Ovary (tissue), 9 donors: ENCODE data around the gene SHBG. TPM values are rescaled to one million over a fixed set of nuclear protein-coding genes. Genes with fewer than 3 reads are reported as not detected.

ENCODE experiments used
- DNase-seq, 5 donors: peaks; one replicate each; pipeline ENCODE4 v3.0.0-alpha.2; 2019 to 2020
- H3K27ac ChIP-seq, 2 donors: fragments of 200-600 bp; one replicate each; pipeline versions ENCODE4 v1.5.1 to v1.8.0; 2019 to 2022
- H3K27me3 ChIP-seq: fragments of 200-600 bp; one replicate; pipeline ENCODE4 v1.8.0; 2022
- H3K36me3 ChIP-seq: fragments of 200-600 bp; sonication (generic); one replicate; pipeline ENCODE4 v1.5.1; 2019
- H3K4me1 ChIP-seq: one replicate; pipeline ENCODE4 v1.8.1; 2013; ENCODE audit warnings: mild to moderate bottlenecking, moderate library complexity; ENCODE audit not compliant: insufficient read depth
- H3K4me3 ChIP-seq: fragments of 200-600 bp; sonication (generic); one replicate; pipeline ENCODE4 v1.5.1; 2017
- H3K9me3 ChIP-seq, 2 donors: fragments of 200-600 bp in 1 of 2; sonication (generic) in 1 of 2; one replicate each; pipeline versions ENCODE4 v1.5.1 to v1.8.1; 2013 to 2019; ENCODE audit warnings: mild to moderate bottlenecking in 1 of 2, moderate library complexity in 1 of 2
- CTCF ChIP-seq, 3 donors: fragments of 450-650 bp in 2 of 3; fragments of 200-600 bp in 1 of 3; IDR thresholded peaks; one replicate each; pipeline versions ENCODE4 v1.5.1 to v1.8.0; 2016 to 2022; ENCODE audit warnings: antibody characterized with exemption in 3 of 3, mild to moderate bottlenecking in 1 of 3
- EP300 ChIP-seq: sonication (generic); formaldehyde crosslinking; IDR thresholded peaks from one replicate; pipeline ENCODE4 v1.6.1; 2017; ENCODE audit warnings: antibody characterized with exemption
- POLR2A ChIP-seq: fragments of 450-650 bp; IDR thresholded peaks from one replicate; pipeline ENCODE4 v1.6.1; 2017; ENCODE audit warnings: antibody characterized with exemption, mild to moderate bottlenecking, moderate library complexity
- WGBS, 3 donors: extraction: QIAGEN DNeasy Blood & Tissue Kit in 1 of 3; methylation state at CpG; one replicate each; pipeline versions ENCODE4 v1.1.5 to v1.1.7; 2013 to 2017; 5-methylcytosine and 5-hydroxymethylcytosine counted together
- intact Hi-C, 4 donors: fragments of 100-400 bp; cut with DNase I; formaldehyde crosslinking; loops; one replicate each; pipeline versions ENCODE4 v1.11.0 to v1.15.1; 2022 to 2023
- polyA plus RNA-seq, 2 donors: library from polyadenylated mRNA; stranded (reverse); fragments of 200-250 nt in 1 of 2; fragments of 350-450 nt in 1 of 2; fragmentation: Illumina TruSeq in 1 of 2; extraction: RNeasy Lipid Tissue Mini Kit (QIAGEN cat#74804) in 1 of 2; gene quantifications; one replicate each; pipeline ENCODE4 v1.2.3, GENCODE V29; 2013 to 2014
- total RNA-seq, 7 donors: library from RNA; depleted of rRNA in 2 of 7; stranded (reverse); fragments of >200 nt in 2 of 7; fragmentation: NEBNext Ultra II Directional in 3 of 7; extraction: Animal tissue kit (Norgen Biotek cat#: 25700) in 3 of 7; gene quantifications; one replicate each; pipeline versions ENCODE4 v1.1.0 to v1.2.4, GENCODE V29; 2016 to 2023
- donor health status: DM: no; HTN: no; CAD: no; lungs with moderate emphysema.
- donor health status: DM: no; HTN: no; CAD: no.
- donor health status: Bipolar disorder and iron deficiency.
- donor health status: DM: yes; HTN: yes; CAD: no.
- donor health status: DM: no; HTN: no; CAD: no.
- donor health status: DM: yes; HTN: yes; CAD: no.

Gene SHBG
- total and polyA plus RNA-seq, 9 donors = 0.63 to 1.3 (median 0.92) TPM

GRCh38 chr17:7632492-7632894, 2.6 kb downstream of the SHBG start:
- H3K9me3 ChIP-seq = no peaks in the 10 kb centered on the region
- TF ChIP-seq POLR2A (no peak), EP300 (no peak), CTCF (IDR thresholded peaks at IDR 0.05) (peak in 1 of 3 donors; percentile 14)
- intact Hi-C loops = loop anchor here in 3 of 4 donors (5.0 kb wide), 1 partner anchor 55 kb away; the partner anchor contains the start of genes TP53 (in 3 of the 3) and WRAP53 (in 3 of the 3)
- no peaks in the 10 kb centered on the region for H3K27me3 ChIP-seq
- peak in 1 of 5 donors; percentile 60 for DNase-seq
- H3K36me3 ChIP-seq = no peaks in the 10 kb centered on the region
- H3K4me3 ChIP-seq = no peak overlapping the region
- peaks cover 4% of the 10 kb centered on the region for H3K4me1 ChIP-seq
- H3K27ac ChIP-seq = no peak overlapping the region
- WGBS, 3 donors = 56 to 57% (median 57%) methylated on average over 6 of the region's 6 CpGs

- H3K27ac ChIP-seq = no peak overlapping the region
- no peaks in the 10 kb centered on the region for H3K9me3 ChIP-seq
- H3K27me3 ChIP-seq = no peaks in the 10 kb centered on the region
- no peak overlapping the region for H3K4me3 ChIP-seq
- intact Hi-C loops = loop anchor here in 3 of 4 donors (5.0 kb wide), 1 partner anchor 54 kb away; the partner anchor contains the start of genes TP53 (in 3 of the 3) and WRAP53 (in 3 of the 3)
- TF ChIP-seq POLR2A (no peak), CTCF (IDR thresholded peaks at IDR 0.05) (no peak), EP300 (no peak)
- DNase-seq = no peak
- peaks cover 4% of the 10 kb centered on the region for H3K4me1 ChIP-seq
- WGBS, 3 donors = 84 to 86% (median 84%) methylated on average over 2 of the region's 2 CpGs
- no peaks in the 10 kb centered on the region for H3K36me3 ChIP-seq
Observed at GRCh38 chr17:7633093-7633492, 3.2 kb downstream of the SHBG start.

GRCh38 chr17:7634384-7634783, 4.4 kb downstream of the SHBG start:
- TF ChIP-seq CTCF (IDR thresholded peaks at IDR 0.05) (peak in 1 of 3 donors; percentile 51), EP300 (no peak), POLR2A (peak; percentile 6)
- intact Hi-C loops = loop anchor here in 3 of 4 donors (5.0 kb wide), 1 partner anchor 53 kb away; the partner anchor contains the start of genes TP53 (in 3 of the 3) and WRAP53 (in 3 of the 3)
- H3K4me3 ChIP-seq = no peak overlapping the region
- H3K27ac ChIP-seq = no peak overlapping the region
- 9 to 12% (median 10%) methylated on average over 5 of the region's 5 CpGs for WGBS, 3 donors
- H3K9me3 ChIP-seq = no peaks in the 10 kb centered on the region
- H3K4me1 ChIP-seq = peaks cover 4% of the 10 kb centered on the region
- H3K36me3 ChIP-seq = no peaks in the 10 kb centered on the region
- H3K27me3 ChIP-seq = no peaks in the 10 kb centered on the region
- DNase-seq = peak; percentile 65 to 82 (median 77)

GRCh38 chr17:7636163-7636562, 6.2 kb downstream of the SHBG start:
- Histone ChIP-seq H3K27ac (no peak overlapping the region), H3K4me1 (peaks cover 2% of the 10 kb centered on the region), H3K36me3 (no peaks in the 10 kb centered on the region), H3K9me3 (no peaks in the 10 kb centered on the region), H3K4me3 (no peak overlapping the region), H3K27me3 (no peaks in the 10 kb centered on the region)
- no peak for DNase-seq
- intact Hi-C loops = no loop called here
- TF ChIP-seq POLR2A = no peak
- no peak for TF ChIP-seq EP300
- TF ChIP-seq CTCF (IDR thresholded peaks at IDR 0.05) = no peak
- WGBS, 3 donors = 64 to 66% (median 64%) methylated on average over 5 of the region's 5 CpGs
